GM21717 (cell line): ENCODE data around the gene CXCR2.
"Not testable (repeated sequence)": the region's sequence is repeated elsewhere in the genome, so short reads cannot be mapped to it uniquely, and the experiment has no call there.

Source experiments
- ATAC-seq: cut with Tn5 transposase; IDR thresholded peaks from one replicate; pipeline ENCODE4 v1.9.1; 2021; ENCODE audit warnings: mild to moderate bottlenecking, moderate library complexity; ENCODE audit not compliant: unreplicated experiment

CXCR2 gene

GRCh38 chr2:218125626-218126080, at the start of gene CXCR2:
TSS of gene CXCR2 (plus strand) at chr2:218126028. CDS start at chr2:218134802, 8,774 bp downstream.
- no peak for ATAC-seq

DNA sequence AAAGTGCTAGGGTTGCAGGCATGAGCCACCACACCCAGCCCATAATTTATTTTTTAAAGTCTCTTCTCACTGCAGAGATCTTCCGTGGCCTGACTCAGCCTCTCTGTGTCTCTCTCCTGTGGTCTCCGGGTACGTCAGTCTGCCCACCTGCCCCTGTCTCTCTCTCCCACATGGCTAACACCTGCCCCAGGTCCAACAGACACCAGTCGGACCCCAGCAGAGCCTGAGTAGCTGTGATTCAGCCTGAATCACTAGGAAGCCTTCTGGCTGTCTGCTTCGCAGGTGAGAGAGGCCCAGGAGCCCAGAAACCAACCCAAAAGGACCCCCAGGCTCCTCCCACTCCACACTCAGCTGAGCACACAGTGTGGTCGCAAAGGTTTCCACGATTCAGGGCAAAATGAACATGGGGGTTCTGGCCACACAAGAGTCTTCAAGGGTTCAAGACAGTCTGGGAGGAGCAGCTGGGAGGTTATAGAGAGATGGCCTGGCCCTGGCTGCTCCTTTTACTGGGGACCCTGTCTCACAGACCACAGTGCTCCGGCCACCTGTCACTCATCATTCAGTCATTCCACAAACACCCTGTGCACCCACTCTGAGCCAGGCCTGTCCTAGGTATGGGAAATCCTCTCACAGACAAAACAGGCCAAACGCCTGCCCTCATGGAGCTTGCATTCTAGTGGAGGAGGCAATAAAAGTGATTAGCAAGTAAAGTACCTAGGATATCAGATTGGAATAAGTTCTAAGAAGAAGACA, 48.2 kb upstream of the CXCR2 start:
- ATAC-seq: no peak

DNA sequence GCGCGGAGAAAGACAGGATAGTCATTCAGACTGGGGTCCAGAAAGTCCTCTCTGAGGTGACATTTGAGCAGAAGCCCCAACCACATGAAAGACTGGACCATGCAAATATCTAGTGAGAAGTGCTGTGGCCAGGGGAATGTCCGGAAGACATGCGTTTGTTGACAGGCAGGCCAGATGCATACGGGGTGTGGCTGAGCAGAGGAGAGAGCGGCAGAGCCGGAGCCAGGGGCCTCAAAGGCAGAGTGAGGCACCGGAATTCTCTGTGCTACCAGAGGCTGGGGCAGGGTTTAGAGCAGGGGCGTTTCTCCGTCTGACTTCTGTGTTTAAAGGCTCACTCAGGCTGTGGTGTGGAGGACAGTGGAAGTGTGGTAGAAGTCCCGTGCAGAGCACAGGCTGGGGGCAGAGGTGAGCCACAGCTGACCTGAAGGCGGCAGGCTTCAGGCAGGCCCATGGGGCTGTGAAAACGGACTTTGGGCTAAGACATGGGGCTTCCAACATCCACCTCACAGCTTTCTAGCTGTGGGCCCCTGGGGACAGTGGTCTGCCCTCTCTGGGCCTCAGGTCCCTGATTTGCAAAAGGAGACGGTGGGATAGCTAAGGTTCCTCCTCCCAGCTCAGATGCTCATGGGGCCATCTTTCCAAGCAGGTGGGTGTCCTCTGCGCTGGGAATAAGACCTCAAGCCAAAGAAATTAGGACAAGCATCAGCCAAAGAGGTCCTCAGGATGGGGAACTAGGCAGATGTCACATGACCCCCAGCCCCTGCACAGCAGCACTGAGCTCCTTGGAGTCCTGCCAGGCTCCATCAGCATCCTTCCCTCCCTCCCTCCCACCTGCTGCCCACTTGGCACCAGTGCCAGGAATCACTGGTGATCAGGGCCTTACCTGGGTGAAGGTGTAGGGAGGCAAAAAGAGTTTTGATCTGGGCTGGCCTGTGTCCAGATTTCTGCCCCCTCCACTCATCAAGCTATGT, 45.6 kb upstream of the CXCR2 start:
- no peak for ATAC-seq

- ATAC-seq: peak; percentile 92
Measured at GRCh38 chr2:218081063-218081462, 44.8 kb upstream of the CXCR2 start.

GRCh38 chr2:218081695-218082094, 44.1 kb upstream of the CXCR2 start:
- ATAC-seq: no peak

DNA sequence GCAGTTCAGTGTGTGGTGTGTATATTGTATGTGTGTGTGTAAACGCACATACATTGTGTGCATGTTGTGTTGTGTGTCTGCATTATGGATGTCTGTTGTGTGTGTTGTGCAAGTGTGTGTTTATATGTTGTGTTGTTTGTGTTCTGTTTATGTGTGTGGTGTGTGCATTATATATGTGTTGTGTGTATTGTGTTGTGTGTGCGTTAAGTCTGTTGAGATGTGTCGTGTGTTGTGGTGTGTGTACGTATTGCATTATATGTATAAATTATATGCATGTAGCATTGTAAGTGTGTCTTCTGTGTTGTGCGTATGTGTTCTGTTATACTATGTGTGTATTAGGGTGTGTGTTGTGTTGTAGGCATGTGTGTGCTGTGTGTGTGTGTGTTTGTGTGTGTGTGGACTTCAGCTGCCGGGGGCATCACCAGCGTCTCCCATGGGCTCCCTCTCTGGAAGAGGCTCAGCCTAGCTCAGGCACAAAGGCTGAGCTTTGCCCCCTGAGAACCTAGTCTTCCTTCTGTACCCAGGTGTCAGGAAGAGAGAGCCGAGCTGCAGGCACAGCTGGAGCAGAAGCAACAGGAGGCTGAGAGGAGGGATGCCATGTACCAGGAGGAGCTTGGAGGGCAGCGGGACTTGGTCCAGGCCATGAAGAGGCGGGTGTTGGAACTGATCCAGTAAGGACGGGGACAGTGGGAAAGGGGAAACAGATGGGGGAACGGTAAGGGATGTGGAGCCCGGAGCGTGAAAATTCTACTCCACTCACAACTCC, 43.1 kb upstream of the CXCR2 start:
- no peak for ATAC-seq

DNA sequence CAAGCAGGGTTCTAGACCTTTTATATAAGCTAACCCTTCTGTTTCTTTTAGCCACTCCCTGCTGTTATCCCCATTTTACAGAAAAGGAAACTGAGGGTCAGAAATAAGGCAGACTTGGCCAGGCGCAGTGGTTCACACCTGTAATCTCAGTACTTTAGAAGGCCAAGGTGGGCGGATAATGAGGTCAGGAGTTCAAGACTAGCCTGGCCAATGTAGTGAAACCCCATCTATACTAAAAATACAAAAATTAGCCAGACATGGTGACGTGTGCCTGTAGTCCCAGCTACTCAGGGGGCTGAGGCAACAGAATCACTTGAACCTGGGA, 42.5 kb upstream of the CXCR2 start:
- no peak for ATAC-seq

GRCh38 chr2:218086478-218086877, 39.4 kb upstream of the CXCR2 start:
- ATAC-seq: no peak

DNA sequence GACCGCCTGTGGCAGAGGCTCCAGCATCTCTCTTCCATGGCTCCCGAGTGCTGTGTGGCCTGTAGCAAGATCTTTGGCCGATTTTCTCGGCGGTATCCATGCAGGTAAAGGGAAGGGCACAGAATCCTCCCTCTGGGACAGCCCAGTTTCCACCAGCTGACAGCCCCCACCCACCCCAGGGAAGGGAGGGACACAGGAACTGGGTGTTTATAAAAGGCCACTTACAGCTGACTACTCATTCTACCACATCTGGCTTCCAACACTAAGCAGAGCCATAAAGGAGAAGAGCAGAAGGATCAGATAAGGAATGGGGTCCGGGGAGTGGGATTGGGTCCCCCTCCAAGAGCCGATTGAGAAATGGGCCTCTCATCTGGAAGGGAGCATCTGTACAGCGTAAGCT, 36.6 kb upstream of the CXCR2 start:
- no peak for ATAC-seq

GRCh38 chr2:218091746-218092145, 34.1 kb upstream of the CXCR2 start:
- no peak for ATAC-seq

GRCh38 chr2:218093879-218094278, 31.9 kb upstream of the CXCR2 start:
- ATAC-seq: no peak

DNA sequence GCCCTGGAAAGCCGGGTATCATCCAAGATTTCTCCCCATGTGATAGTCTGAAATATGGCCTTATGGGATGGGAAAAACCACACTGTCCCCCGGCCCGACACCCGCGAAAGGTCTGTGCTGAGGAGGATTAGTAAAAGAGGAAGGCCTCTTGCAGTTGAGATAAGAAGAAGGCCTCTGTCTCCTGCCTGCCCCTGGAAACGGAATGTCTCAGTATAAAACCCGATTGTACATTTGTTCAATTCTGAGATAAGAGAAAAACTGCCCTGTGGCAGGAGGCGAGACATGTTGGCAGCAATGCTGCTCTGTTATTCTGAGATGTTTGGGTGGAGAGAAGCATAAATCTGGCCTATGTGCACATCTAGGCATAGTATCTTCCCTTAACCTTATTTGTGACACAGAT, 30.0 kb upstream of the CXCR2 start:
- ATAC-seq: no peak

GRCh38 chr2:218097975-218098374, 27.9 kb upstream of the CXCR2 start:
- ATAC-seq: no peak

GRCh38 chr2:218108834-218109233, 17.0 kb upstream of the CXCR2 start:
- not testable (repeated sequence) for ATAC-seq

GRCh38 chr2:218121789-218122188, 4.0 kb upstream of the CXCR2 start:
- ATAC-seq: not testable (repeated sequence)

- not testable (repeated sequence) for ATAC-seq
Measured at GRCh38 chr2:218122286-218122685, 3.5 kb upstream of the CXCR2 start.

DNA sequence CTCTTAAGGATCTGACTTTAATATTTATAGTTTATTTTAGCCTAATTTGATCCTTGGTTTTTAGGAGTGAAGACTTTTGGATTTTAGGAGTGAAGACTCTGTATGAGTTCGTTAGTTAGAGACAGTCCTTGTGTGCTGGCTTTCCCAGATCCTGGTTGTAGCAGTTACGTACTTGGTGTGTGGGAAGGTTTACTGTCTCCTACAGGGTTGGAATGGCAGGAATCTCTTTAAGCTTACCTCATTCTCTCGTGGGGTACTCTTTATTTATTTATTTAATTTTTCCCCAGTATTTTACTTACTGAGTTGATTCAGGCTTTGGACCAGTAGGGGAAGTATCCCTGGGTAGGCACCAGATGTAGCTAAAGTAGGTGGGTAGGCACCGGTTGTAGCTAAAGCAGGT, 1.8 kb upstream of the CXCR2 start:
- no peak for ATAC-seq

DNA sequence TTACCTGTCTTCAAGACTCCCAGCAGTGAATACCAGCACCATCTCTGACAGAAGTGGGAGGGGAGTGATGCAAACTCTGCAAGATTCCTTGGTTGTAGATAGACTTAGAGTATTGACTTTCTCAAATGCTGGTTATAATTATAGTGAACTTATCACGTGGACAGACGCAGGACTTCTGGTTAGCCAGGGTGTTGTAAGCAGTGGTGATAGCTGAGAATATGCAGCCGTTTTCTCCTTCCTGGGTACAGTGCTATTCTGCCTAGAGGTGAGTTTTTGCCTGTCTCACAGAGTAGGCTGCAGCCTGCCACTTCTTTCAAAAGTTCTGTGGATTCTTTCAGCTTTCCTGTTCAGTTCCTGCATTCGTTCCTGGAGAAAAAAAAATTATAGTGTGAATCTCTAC, 733 bp upstream of the CXCR2 start:
- ATAC-seq: no peak

GRCh38 chr2:218127929-218128455, 2.2 kb downstream of the CXCR2 start:
- ATAC-seq: no peak

DNA sequence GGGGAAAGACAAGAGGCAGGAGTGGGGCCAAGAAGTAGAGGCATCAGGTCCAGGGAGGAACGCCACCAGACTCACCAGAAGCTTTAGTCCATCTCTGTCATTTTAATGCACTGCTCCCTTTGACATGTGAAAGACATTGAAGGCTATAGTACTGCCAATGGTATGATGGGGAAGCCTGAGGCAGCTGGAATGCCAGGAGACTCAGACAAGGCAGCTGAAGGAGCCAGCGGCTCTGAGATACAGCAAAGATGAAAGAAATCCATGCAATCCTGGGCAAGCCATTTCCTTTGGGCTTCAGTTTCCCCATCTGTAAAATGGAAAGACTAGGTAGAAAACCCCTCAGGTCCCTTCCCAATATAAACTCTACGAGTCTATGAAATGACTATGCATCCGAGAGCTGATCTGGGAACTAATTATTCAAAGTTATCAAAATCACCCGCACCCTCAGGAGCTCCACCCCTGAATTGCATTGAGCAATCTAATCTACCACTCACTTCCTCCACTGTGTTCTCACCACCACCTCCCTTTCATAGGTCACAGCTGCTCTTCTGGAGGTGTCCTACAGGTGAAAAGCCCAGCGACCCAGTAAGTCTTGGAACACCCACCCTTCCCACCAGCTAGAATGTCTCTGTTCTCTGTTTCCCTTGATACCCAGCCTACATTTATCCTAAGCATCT, 3.1 kb downstream of the CXCR2 start:
- ATAC-seq: no peak
